ENCODE data around the gene IFITM1. TPM values are rescaled to one million over a fixed set of nuclear protein-coding genes. Genes with fewer than 3 reads are reported as not detected.
"Not testable (repeated sequence)": the region's sequence is repeated elsewhere in the genome, so short reads cannot be mapped to it uniquely, and the experiment has no call there.

IFITM1 gene
- total and polyA plus RNA-seq, 2 donors (not counting 1 experiment from before 2014, with no cell fraction given), result 21.1 to 93.0 TPM

DNA sequence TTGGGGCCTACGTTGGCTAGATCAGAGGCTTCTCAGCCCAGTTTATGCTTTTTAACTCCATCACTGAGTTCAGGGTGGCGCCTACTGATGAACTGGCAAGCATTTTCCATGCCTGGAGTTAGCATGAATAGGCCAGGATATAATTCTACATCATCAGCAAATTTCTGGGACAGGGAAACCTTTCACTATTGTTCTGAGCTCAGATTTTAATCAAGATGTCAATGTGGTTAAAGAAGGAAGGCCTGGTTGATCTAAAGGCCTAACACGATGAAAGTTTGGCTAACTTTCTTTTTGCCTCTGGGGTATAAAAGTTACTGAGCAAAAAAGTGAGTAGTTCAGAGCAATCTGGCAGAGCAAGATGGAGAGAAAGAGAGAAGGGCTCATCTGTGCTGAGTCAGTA, 28.5 kb downstream of the IFITM1 start:
- Histone ChIP-seq H3K27me3 (ENCODE audit: control insufficient read depth, insufficient read depth, low read length) (no peaks in the 10 kb centered on the region), H2AFZ (ENCODE audit: low read length) (no peak overlapping the region), H3K4me3 (replicated peaks in 1 of 4; ENCODE audit: control extremely low read depth in 1 of 4, insufficient read depth in 1 of 4, low read depth in 3 of 4, low read length in 4 of 4) (no peak overlapping the region), H3K36me3 (ENCODE audit: control insufficient read depth, insufficient read depth, low read length) (no peaks in the 10 kb centered on the region), H4K20me1 (ENCODE audit: control insufficient read depth, extremely low read depth, insufficient read depth, low read length) (no peaks in the 10 kb centered on the region), H3K9ac (ENCODE audit: insufficient read depth, low read length) (no peak overlapping the region), H3K4me1 (ENCODE audit: control insufficient read depth, extremely low read depth, insufficient read depth, low read length) (no peaks in the 10 kb centered on the region), H3K9me3 (ENCODE audit: control insufficient read depth, insufficient read depth, low read depth, low read length) (no peaks in the 10 kb centered on the region), H3K79me2 (ENCODE audit: control insufficient read depth, insufficient read depth, low read length) (no peaks in the 10 kb centered on the region), H3K4me2 (ENCODE audit: extremely low read depth, insufficient read depth, low read length) (no peak overlapping the region), H3K27ac (ENCODE audit: insufficient read depth, low read length) (no peak overlapping the region)
- no peak for TF ChIP-seq EZH2 (IDR thresholded peaks at IDR 0.05; ENCODE audit: low read length, missing control alignments)
- TF ChIP-seq, protein P1, sequence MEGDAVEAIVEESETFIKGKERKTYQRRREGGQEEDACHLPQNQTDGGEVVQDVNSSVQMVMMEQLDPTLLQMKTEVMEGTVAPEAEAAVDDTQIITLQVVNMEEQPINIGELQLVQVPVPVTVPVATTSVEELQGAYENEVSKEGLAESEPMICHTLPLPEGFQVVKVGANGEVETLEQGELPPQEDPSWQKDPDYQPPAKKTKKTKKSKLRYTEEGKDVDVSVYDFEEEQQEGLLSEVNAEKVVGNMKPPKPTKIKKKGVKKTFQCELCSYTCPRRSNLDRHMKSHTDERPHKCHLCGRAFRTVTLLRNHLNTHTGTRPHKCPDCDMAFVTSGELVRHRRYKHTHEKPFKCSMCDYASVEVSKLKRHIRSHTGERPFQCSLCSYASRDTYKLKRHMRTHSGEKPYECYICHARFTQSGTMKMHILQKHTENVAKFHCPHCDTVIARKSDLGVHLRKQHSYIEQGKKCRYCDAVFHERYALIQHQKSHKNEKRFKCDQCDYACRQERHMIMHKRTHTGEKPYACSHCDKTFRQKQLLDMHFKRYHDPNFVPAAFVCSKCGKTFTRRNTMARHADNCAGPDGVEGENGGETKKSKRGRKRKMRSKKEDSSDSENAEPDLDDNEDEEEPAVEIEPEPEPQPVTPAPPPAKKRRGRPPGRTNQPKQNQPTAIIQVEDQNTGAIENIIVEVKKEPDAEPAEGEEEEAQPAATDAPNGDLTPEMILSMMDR (conservative IDR thresholded peaks at IDR 0.05 in 1 of 2, IDR thresholded peaks at IDR 0.05 in 1 of 2; ENCODE audit: low read depth in 1 of 2, low read length in 2 of 2), result no peak
- no peak for DNase-seq (ENCODE audit: low read depth in 2 of 2)

DNA sequence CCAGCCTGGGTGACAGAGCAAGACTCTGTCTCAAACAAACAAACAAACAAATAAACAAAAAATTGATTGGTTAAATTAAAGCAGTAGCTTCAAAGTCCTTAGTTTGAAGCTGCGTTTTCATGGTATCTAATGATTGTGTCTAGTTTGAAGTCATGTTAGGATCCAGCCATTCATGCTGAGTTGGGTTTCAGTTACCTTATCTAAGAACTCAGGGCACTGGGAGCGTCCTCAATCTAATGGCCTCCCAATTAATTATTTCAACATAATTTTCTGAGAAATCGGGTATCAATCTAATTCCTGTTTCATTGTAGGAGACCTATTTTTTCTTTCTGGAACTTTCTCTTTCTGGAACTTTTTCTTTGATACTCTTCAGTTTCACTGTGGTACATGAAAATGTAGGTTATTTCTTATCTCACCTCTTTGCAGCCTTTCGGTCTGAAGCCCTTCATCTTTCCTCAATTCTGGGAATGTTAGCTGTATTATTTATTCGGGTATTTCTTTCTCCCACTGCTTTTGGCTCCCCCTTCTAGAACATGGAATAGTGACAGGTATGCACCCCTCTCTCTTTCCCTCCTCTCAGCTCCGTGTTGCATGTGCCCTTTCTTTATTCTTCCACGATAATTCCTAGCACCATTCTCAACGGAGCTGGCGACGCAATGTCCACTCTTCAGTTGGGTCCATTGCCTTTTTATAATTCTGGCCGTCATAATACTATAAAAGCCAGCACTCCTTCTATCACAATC, 31.2 kb downstream of the IFITM1 start:
- no peaks in the 10 kb centered on the region for H4K20me1 ChIP-seq (ENCODE audit: control insufficient read depth, extremely low read depth, insufficient read depth, low read length)
- no peak for TF ChIP-seq EZH2 (IDR thresholded peaks at IDR 0.05; ENCODE audit: low read length, missing control alignments)
- TF ChIP-seq, protein P1 (conservative IDR thresholded peaks at IDR 0.05 in 1 of 2, IDR thresholded peaks at IDR 0.05 in 1 of 2; ENCODE audit: low read depth in 1 of 2, low read length in 2 of 2), result no peak
- no peak overlapping the region for H3K4me2 ChIP-seq (ENCODE audit: extremely low read depth, insufficient read depth, low read length)
- no peaks in the 10 kb centered on the region for H3K4me1 ChIP-seq (ENCODE audit: control insufficient read depth, extremely low read depth, insufficient read depth, low read length)
- no peak overlapping the region for H2AFZ ChIP-seq (ENCODE audit: low read length)
- H3K9ac ChIP-seq (ENCODE audit: insufficient read depth, low read length), result no peak overlapping the region
- no peaks in the 10 kb centered on the region for H3K27me3 ChIP-seq (ENCODE audit: control insufficient read depth, insufficient read depth, low read length)
- H3K36me3 ChIP-seq (ENCODE audit: control insufficient read depth, insufficient read depth, low read length), result no peaks in the 10 kb centered on the region
- H3K4me3 ChIP-seq (replicated peaks in 1 of 4; ENCODE audit: control extremely low read depth in 1 of 4, insufficient read depth in 1 of 4, low read depth in 3 of 4, low read length in 4 of 4), result no peak overlapping the region
- no peaks in the 10 kb centered on the region for H3K79me2 ChIP-seq (ENCODE audit: control insufficient read depth, insufficient read depth, low read length)
- H3K9me3 ChIP-seq (ENCODE audit: control insufficient read depth, insufficient read depth, low read depth, low read length), result no peaks in the 10 kb centered on the region
- H3K27ac ChIP-seq (ENCODE audit: insufficient read depth, low read length), result no peak overlapping the region
- no peak for DNase-seq (ENCODE audit: low read depth in 2 of 2)

DNA sequence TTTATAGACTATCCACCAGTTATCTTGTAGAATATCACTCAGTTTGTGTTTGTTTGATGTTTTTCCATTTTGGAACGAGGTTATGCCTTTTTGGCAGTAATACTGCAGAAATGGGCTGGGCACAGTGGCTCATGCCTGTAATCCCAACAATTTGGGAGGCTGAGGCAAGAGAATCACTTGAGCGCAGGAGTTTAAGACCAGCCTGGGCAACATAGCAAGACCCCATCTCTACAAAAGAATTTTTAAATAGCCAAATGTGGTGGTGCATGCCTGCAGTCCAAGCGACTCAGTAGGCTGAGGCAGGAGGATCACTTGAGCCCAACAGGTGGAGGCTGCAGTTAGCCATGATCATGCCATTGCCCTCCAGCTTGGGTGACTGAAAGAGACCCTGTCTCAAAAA, 32.7 kb downstream of the IFITM1 start:
- Histone ChIP-seq H2AFZ (ENCODE audit: low read length) (no peak overlapping the region), H4K20me1 (ENCODE audit: control insufficient read depth, extremely low read depth, insufficient read depth, low read length) (no peaks in the 10 kb centered on the region), H3K27me3 (ENCODE audit: control insufficient read depth, insufficient read depth, low read length) (no peaks in the 10 kb centered on the region), H3K27ac (ENCODE audit: insufficient read depth, low read length) (no peak overlapping the region), H3K79me2 (ENCODE audit: control insufficient read depth, insufficient read depth, low read length) (no peaks in the 10 kb centered on the region), H3K36me3 (ENCODE audit: control insufficient read depth, insufficient read depth, low read length) (no peaks in the 10 kb centered on the region), H3K9ac (ENCODE audit: insufficient read depth, low read length) (no peak overlapping the region), H3K4me3 (replicated peaks in 1 of 4; ENCODE audit: control extremely low read depth in 1 of 4, insufficient read depth in 1 of 4, low read depth in 3 of 4, low read length in 4 of 4) (no peak overlapping the region), H3K4me2 (ENCODE audit: extremely low read depth, insufficient read depth, low read length) (no peak overlapping the region), H3K9me3 (ENCODE audit: control insufficient read depth, insufficient read depth, low read depth, low read length) (no peaks in the 10 kb centered on the region), H3K4me1 (ENCODE audit: control insufficient read depth, extremely low read depth, insufficient read depth, low read length) (no peaks in the 10 kb centered on the region)
- no peak for TF ChIP-seq EZH2 (IDR thresholded peaks at IDR 0.05; ENCODE audit: low read length, missing control alignments)
- TF ChIP-seq, protein P1 (conservative IDR thresholded peaks at IDR 0.05 in 1 of 2, IDR thresholded peaks at IDR 0.05 in 1 of 2; ENCODE audit: low read depth in 1 of 2, low read length in 2 of 2), result no peak
- no peak for DNase-seq (ENCODE audit: low read depth in 2 of 2)

DNA sequence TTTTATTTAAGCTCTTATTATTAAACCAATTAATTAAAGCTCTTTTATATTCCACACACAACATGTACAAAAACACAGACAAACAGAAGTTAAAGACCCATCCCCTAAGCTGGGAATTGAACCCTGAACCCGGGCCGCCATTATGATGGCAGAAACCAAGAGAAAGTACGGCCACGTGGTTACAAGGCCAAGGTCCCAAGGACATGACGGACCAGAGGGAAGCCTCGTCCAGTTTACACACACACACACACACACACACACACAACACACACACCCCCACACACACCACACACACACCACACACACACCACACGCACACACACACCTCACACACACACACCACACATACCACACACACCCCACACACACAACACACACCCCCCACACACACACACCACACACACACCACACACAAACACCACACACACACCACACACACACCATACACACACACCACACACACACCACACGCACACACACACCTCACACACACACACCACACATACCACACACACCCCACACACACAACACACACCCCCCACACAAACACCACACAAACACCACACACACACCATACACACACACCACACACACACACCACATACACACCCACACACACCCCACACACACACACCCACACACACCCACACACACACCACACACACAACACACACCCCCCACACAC, 35.6 kb downstream of the IFITM1 start:
- not testable (repeated sequence) for H3K36me3 ChIP-seq (ENCODE audit: control insufficient read depth, insufficient read depth, low read length); H3K4me3 ChIP-seq (replicated peaks in 1 of 4; ENCODE audit: control extremely low read depth in 1 of 4, insufficient read depth in 1 of 4, low read depth in 3 of 4, low read length in 4 of 4); H3K27me3 ChIP-seq (ENCODE audit: control insufficient read depth, insufficient read depth, low read length); H3K4me2 ChIP-seq (ENCODE audit: extremely low read depth, insufficient read depth, low read length); H3K4me1 ChIP-seq (ENCODE audit: control insufficient read depth, extremely low read depth, insufficient read depth, low read length); H3K79me2 ChIP-seq (ENCODE audit: control insufficient read depth, insufficient read depth, low read length); H3K9ac ChIP-seq (ENCODE audit: insufficient read depth, low read length); H2AFZ ChIP-seq (ENCODE audit: low read length); H4K20me1 ChIP-seq (ENCODE audit: control insufficient read depth, extremely low read depth, insufficient read depth, low read length); H3K27ac ChIP-seq (ENCODE audit: insufficient read depth, low read length); H3K9me3 ChIP-seq (ENCODE audit: control insufficient read depth, insufficient read depth, low read depth, low read length); DNase-seq (ENCODE audit: low read depth in 2 of 2)

Measured in fibroblast of lung (primary cell).